K562 (cell line): ENCODE results near the gene MPG. TPM values are rescaled to one million over a fixed set of nuclear protein-coding genes. Genes with fewer than 3 reads are reported as not detected.

Experiments
- ATAC-seq: fragments of 200-7000 bp; cut with Tn5 transposase; 3 replicates; pipeline ENCODE4 v1.9.1; 2020; ENCODE audit warnings: moderate library complexity
- BruUV-seq: library from RNA; stranded (reverse); fragments of 400-500 nt; replicated peaks from 2 replicates; lab custom pipeline; 2021; lab: Mats Ljungman, UMichigan
- CTCF ChIA-PET: fragments of 300-600 bp; formaldehyde crosslinking; extraction: SDS; loops from one replicate; lab custom pipeline; 2021; ENCODE audit warnings: low intra/inter-chr PET ratio; lab: Yijun Ruan, JAX
- POLR2A ChIA-PET: fragments of 300-600, 350-650 bp; sonication (Branson Sonifier 250); formaldehyde crosslinking; extraction: SDS; loops from one replicate; lab custom pipeline; 2021; ENCODE audit warnings: antibody characterized with exemption, inconsistent platforms; lab: Yijun Ruan, JAX
- DNase-seq, 4 experiments: peaks; one replicate each; pipeline versions ENCODE4 v3.0.0 to v3.0.0-alpha.2; 2011 to 2018; ENCODE audit warnings: low spot score in 3 of 4, mixed read lengths in 3 of 4; ENCODE audit errors: extremely low read depth in 1 of 4
- FAIRE-seq: peaks from 2 replicates; lab custom pipeline; 2011; peaks lifted over from hg19 to GRCh38; lab: Jason Lieb, UNC
- H2AFZ ChIP-seq: 2 replicates; pipeline ENCODE4 v1.6.0; 2011; ENCODE audit warnings: low read depth, low read length, control low read depth, inconsistent platforms
- H3K27ac ChIP-seq: fragments of 200-600 bp; 3 replicates; pipeline ENCODE4 v1.8.0; 2011; ENCODE audit warnings: low read depth, mild to moderate bottlenecking, control low read depth, inconsistent platforms, low read length, moderate library complexity, mixed read lengths; ENCODE audit errors: extremely low read depth
- H3K27me3 ChIP-seq, 2 experiments: fragments of 300-600 bp in 1 of 2; 2 replicates in 1 of 2; 3 replicates in 1 of 2; pipeline versions ENCODE4 v1.6.0 to v1.8.0; 2011; ENCODE audit warnings: inconsistent platforms in 2 of 2, low read length in 2 of 2, mild to moderate bottlenecking in 1 of 2, mixed read lengths in 1 of 2, moderate library complexity in 1 of 2; ENCODE audit not compliant: control insufficient read depth in 2 of 2, insufficient read depth in 2 of 2
- H3K36me3 ChIP-seq: fragments of 300-600 bp; 3 replicates; pipeline ENCODE4 v1.8.0; 2011; ENCODE audit warnings: mild to moderate bottlenecking, low read length, inconsistent platforms; ENCODE audit not compliant: control insufficient read depth, insufficient read depth
- H3K4me1 ChIP-seq, 2 experiments: fragments of 200-600 bp in 1 of 2; replicated peaks in 1 of 2; 2 replicates in 1 of 2; 3 replicates in 1 of 2; pipeline versions ENCODE4 v1.5.1 to v1.8.0; 2011; ENCODE audit warnings: inconsistent platforms in 2 of 2, low read length in 2 of 2, mild to moderate bottlenecking in 1 of 2, mixed read lengths in 1 of 2, moderate library complexity in 1 of 2; ENCODE audit not compliant: control insufficient read depth in 2 of 2, insufficient read depth in 2 of 2
- H3K4me2 ChIP-seq: 2 replicates; pipeline ENCODE4 v1.6.1; 2011; ENCODE audit warnings: low read length, control low read depth, inconsistent platforms, mixed read lengths; ENCODE audit not compliant: insufficient read depth
- H3K4me3 ChIP-seq: fragments of 200-600 bp; sonication (generic), shearing (Covaris generic); 2 replicates; pipeline ENCODE4 v1.5.1; 2016; ENCODE audit warnings: control low read depth, inconsistent platforms
- H3K79me2 ChIP-seq: fragments of 200-600 bp; 3 replicates; pipeline ENCODE4 v1.8.0; 2011; ENCODE audit warnings: low read length, inconsistent platforms; ENCODE audit not compliant: control insufficient read depth, insufficient read depth
- H3K9ac ChIP-seq, 2 experiments: 2 replicates each; pipeline versions ENCODE4 v1.6.0 to v1.6.1; 2011; ENCODE audit warnings: low read depth in 2 of 2, low read length in 2 of 2, control low read depth in 1 of 2, inconsistent platforms in 1 of 2, mild to moderate bottlenecking in 1 of 2, mixed read lengths in 1 of 2; ENCODE audit not compliant: insufficient read depth in 1 of 2
- H3K9me1 ChIP-seq: one replicate; pipeline ENCODE4 v1.6.0; 2011; ENCODE audit warnings: inconsistent platforms, mild to moderate bottlenecking, low read length, moderate library complexity; ENCODE audit not compliant: control insufficient read depth, insufficient read depth
- H3K9me3 ChIP-seq: replicated peaks from 2 replicates; pipeline ENCODE4 v1.5.1; 2011; ENCODE audit warnings: low read depth, low read length, inconsistent platforms; ENCODE audit not compliant: control insufficient read depth, insufficient read depth
- H4K20me1 ChIP-seq: replicated peaks from 2 replicates; pipeline ENCODE4 v1.6.1; 2011; ENCODE audit warnings: low read length, inconsistent platforms, mixed read lengths; ENCODE audit not compliant: control insufficient read depth, insufficient read depth
- CREB1 ChIP-seq, 2 experiments: sonication (generic) in 1 of 2; formaldehyde crosslinking in 1 of 2; IDR thresholded peaks; 2 replicates each; pipeline versions ENCODE4 v1.6.1 to v1.8.0; 2012 to 2022; ENCODE audit warnings: inconsistent platforms in 1 of 2, mild to moderate bottlenecking in 1 of 2, missing genetic modification reagents in 1 of 2, moderate library complexity in 1 of 2
- E2F3 ChIP-seq: fragments of 250-450 bp; sonication (Bioruptor Pico); IDR thresholded peaks from 2 replicates; pipeline ENCODE4 v1.4.0; 2020; ENCODE audit warnings: mild to moderate bottlenecking
- GABPB1 ChIP-seq: sonication (generic); formaldehyde crosslinking; IDR thresholded peaks from 2 replicates; pipeline ENCODE4 v1.8.0; 2022; ENCODE audit warnings: mild to moderate bottlenecking, missing genetic modification reagents
- GTF2E2 ChIP-seq: fragments of 200-800 bp; sonication (Bioruptor generic); IDR thresholded peaks from 2 replicates; pipeline ENCODE4 v1.6.1; 2016; ENCODE audit warnings: missing genetic modification characterization, missing compliant biosample characterization
- HNRNPL ChIP-seq: fragments of 200-400 bp; formaldehyde crosslinking; IDR thresholded peaks from 2 replicates; pipeline ENCODE4 v1.6.1; 2017; ENCODE audit warnings: low read depth, mild to moderate bottlenecking, low read length
- KDM2B ChIP-seq: fragments of 250-450 bp; sonication (Bioruptor Pico); IDR thresholded peaks from 2 replicates; pipeline ENCODE4 v1.8.0; 2021; ENCODE audit warnings: mild to moderate bottlenecking, moderate library complexity
- LARP7 ChIP-seq: fragments of 450-650 bp; IDR thresholded peaks from 2 replicates; pipeline ENCODE4 v1.6.1; 2016
- MAFG ChIP-seq: fragments of 450-650 bp; conservative IDR thresholded peaks from 2 replicates; pipeline ENCODE4 v1.6.1; 2016; ENCODE audit warnings: missing genetic modification characterization, missing compliant biosample characterization
- MAZ ChIP-seq, 2 experiments: fragments of 450-650 bp in 1 of 2; sonication (generic) in 1 of 2; formaldehyde crosslinking; IDR thresholded peaks in 1 of 2; conservative IDR thresholded peaks in 1 of 2; 2 replicates each; pipeline versions ENCODE4 v1.4.0 to v1.5.0; 2020; ENCODE audit warnings: mild to moderate bottlenecking in 1 of 2, missing genetic modification reagents in 1 of 2
- PHB ChIP-seq: fragments of 250-450 bp; sonication (Bioruptor Pico); IDR thresholded peaks from 2 replicates; pipeline ENCODE4 v1.5.0; 2021
- RBM17 ChIP-seq: fragments of 200-400 bp; formaldehyde crosslinking; IDR thresholded peaks from 2 replicates; pipeline ENCODE4 v1.6.1; 2017; ENCODE audit warnings: low read depth, mild to moderate bottlenecking, low read length, borderline replicate concordance
- STAG1 ChIP-seq: sonication (generic); formaldehyde crosslinking; IDR thresholded peaks from 2 replicates; pipeline ENCODE4 v1.5.0; 2020; ENCODE audit warnings: missing genetic modification reagents, borderline replicate concordance
- TBL1XR1 ChIP-seq, 2 experiments: IDR thresholded peaks; 2 replicates each; pipeline ENCODE4 v1.6.1; 2012; ENCODE audit warnings: improper control_type of control experiment in 2 of 2, low read length in 2 of 2, mild to moderate bottlenecking in 1 of 2
- VEZF1 ChIP-seq: fragments of 200-800 bp; sonication (Bioruptor generic); IDR thresholded peaks from 2 replicates; pipeline ENCODE4 v1.6.1; 2017; ENCODE audit warnings: missing genetic modification characterization, missing compliant biosample characterization
- ZNF79 ChIP-seq: fragments of 250-450 bp; sonication (Bioruptor Pico); IDR thresholded peaks from 2 replicates; pipeline ENCODE4 v1.4.0; 2020; ENCODE audit warnings: low read depth, mild to moderate bottlenecking, moderate library complexity
- WGBS: fragments of 100-300 bp; shearing (Covaris generic); methylation state at CpG from one replicate; pipeline ENCODE4 v1.1.6; 2016; ENCODE audit warnings: low coverage, mixed read lengths; ENCODE audit not compliant: insufficient coverage; ENCODE audit errors: missing lambda C conversion rate; 5-methylcytosine and 5-hydroxymethylcytosine counted together
- in situ Hi-C: fragments of 300-500 bp; cut with MboI; formaldehyde crosslinking; loops from 4 replicates; pipeline ENCODE4 v1.15.0; 2018; ENCODE audit warnings: inconsistent platforms, mixed read lengths
- intact Hi-C: fragments of 100-400 bp; cut with micrococcal nuclease; formaldehyde crosslinking; loops from 2 replicates; pipeline ENCODE4 v1.14.2; 2022
- polyA plus RNA-seq, 8 experiments: library from polyadenylated mRNA; depleted of rRNA in 4 of 8; stranded (reverse) in 5 of 8; unstranded in 3 of 8; fragments of >200 nt; fragmentation: Nextera tagmentation in 2 of 8; fragmentation: Illumina TruSeq in 1 of 8; extraction: Ambion mirVana in 2 of 8; extraction: Trizol in 1 of 8; gene quantifications; 2 replicates each; pipeline versions ENCODE4 v1.2.1 to v1.2.3, GENCODE V29; 2011 to 2014; ENCODE audit warnings: inconsistent platforms in 1 of 8, missing spikeins in 1 of 8
- total RNA-seq, 7 experiments: library from RNA; depleted of rRNA in 6 of 7; stranded (reverse); fragments of >200 nt in 6 of 7; fragmentation: Illumina TruSeq in 2 of 7; extraction: Trizol in 2 of 7; gene quantifications; 2 replicates each; pipeline versions ENCODE4 v1.2.1 to v1.2.3, GENCODE V29; 2011 to 2021; ENCODE audit warnings: low replicate concordance in 1 of 7
- TF ChIP-seq, protein P1 (sequence below), 2 experiments: fragments of 450-650 bp in 1 of 2; sonication (generic) in 1 of 2; formaldehyde crosslinking in 1 of 2; IDR thresholded peaks in 1 of 2; conservative IDR thresholded peaks in 1 of 2; 2 replicates each; pipeline versions ENCODE4 v1.6.1 to v1.8.1; 2016 to 2023; ENCODE audit warnings: mild to moderate bottlenecking in 2 of 2, moderate library complexity in 2 of 2, inconsistent platforms in 1 of 2, missing genetic modification reagents in 1 of 2

MPG gene
- total and polyA plus RNA-seq, 9 of the 15 experiments (the other 6 are each of a cell fraction or from before 2014, with no cell fraction given): 0.42 to 226 (median 36.2) TPM

DNA sequence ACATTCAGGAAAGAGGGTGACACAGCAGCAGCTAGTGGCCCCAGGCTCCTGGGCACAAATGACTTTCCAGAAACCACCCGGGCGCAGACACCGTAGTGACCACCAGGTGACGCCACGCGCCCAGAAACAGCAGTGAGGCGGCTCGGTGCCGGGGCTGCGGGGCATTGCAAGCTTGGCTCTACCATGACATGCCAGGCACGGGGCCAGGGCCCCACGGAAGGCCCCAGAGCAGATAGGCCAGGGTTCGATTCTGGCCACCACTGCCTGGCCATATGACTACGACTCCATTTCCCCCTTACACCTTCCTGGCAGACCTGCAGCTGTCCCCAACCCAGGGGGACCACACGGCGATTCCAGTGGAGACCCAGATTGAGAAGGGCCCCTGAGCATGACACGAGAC is 12.3 kb upstream of the MPG start:
- intact Hi-C loops (loop anchor here (1.0 kb wide), 1 partner anchor 32 kb away; no protein-coding TSS in a partner anchor), in situ Hi-C loops (no loop called here)
- no peak overlapping the region for H3K4me3 ChIP-seq
- H3K79me2 ChIP-seq: no peaks in the 10 kb centered on the region
- peak overlapping the region in 1 of 2 experiments; percentile 77; a peak in 2 of 4 replicates for H3K9ac ChIP-seq
- no peak overlapping the region for H3K27ac ChIP-seq
- CTCF ChIA-PET: interaction anchor here (0.6 to 7.3 kb wide), 6 partner anchors 25 to 297 kb away, joined by 3 to 125 read pairs (median 6); partner anchors contain the start of gene HBQ1
- H3K4me2 ChIP-seq: peak overlapping the region; percentile 36; the same call in 1 of the 2 replicates
- DNase-seq: peak; percentile 76 to 89 (median 80)
- peak; percentile 94 for ATAC-seq
- H3K36me3 ChIP-seq: no peaks in the 10 kb centered on the region; the same call in 2 of the 3 replicates
- peaks cover 4% of the 10 kb centered on the region for H4K20me1 ChIP-seq
- no peaks in the 10 kb centered on the region for H3K9me3 ChIP-seq
- peak; percentile 77 for FAIRE-seq
- no TSS peak for BruUV-seq
- H3K9me1 ChIP-seq: no peaks in the 10 kb centered on the region
- no peak overlapping the region for H2AFZ ChIP-seq
- peaks cover 0 to 53% of the 10 kb centered on the region in 2 experiments; a peak in 3 of 5 replicates for H3K4me1 ChIP-seq
- POLR2A ChIA-PET: interaction anchor here (0.6 to 1.7 kb wide), 10 partner anchors 8 to 539 kb away, joined by 3 to 8 read pairs (median 4); partner anchors contain the start of genes HBQ1 and POLR3K
- H3K27me3 ChIP-seq: no peaks in the 10 kb centered on the region
- WGBS: 6% methylated on average over 17 of the region's 17 CpGs
- TF ChIP-seq, protein P1, sequence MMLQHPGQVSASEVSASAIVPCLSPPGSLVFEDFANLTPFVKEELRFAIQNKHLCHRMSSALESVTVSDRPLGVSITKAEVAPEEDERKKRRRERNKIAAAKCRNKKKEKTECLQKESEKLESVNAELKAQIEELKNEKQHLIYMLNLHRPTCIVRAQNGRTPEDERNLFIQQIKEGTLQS (IDR thresholded peaks at IDR 0.05): no peak
- TF ChIP-seq, protein P1 (CRISPR knock-in tag; conservative IDR thresholded peaks at IDR 0.05): no peak
- TF ChIP-seq HNRNPL: peak; percentile 88; the same call in 1 of the 2 replicates
- TF ChIP-seq CREB1 (IDR thresholded peaks at IDR 0.05): no peak
- TF ChIP-seq CREB1 (CRISPR knock-in tag; IDR thresholded peaks at IDR 0.05): peak; percentile 46; the same call in 1 of the 2 replicates
- TF ChIP-seq PHB: no peak
- TF ChIP-seq MAZ (CRISPR knock-in tag; conservative IDR thresholded peaks at IDR 0.05 in 1 of 2, IDR thresholded peaks at IDR 0.05 in 1 of 2): peak; percentile 47 to 71; a peak in 3 of 4 replicates
- TF ChIP-seq E2F3 (CRISPR knock-in tag): no peak
- no peak for TF ChIP-seq GTF2E2 (tag)
- peak; percentile 60; the same call in 1 of the 2 replicates for TF ChIP-seq GABPB1
- no peak for TF ChIP-seq RBM17
- TF ChIP-seq KDM2B: peak; percentile 71; the same call in 1 of the 2 replicates
- no peak for TF ChIP-seq TBL1XR1 (IDR thresholded peaks at IDR 0.05; ENCODE audit: low read length in 2 of 2)
- TF ChIP-seq LARP7: no peak
- 0 out of 2 replicates have a peak, but pooled peaks have one; percentile 6 for TF ChIP-seq MAFG (tag)
- TF ChIP-seq STAG1 (CRISPR knock-in tag): peak; percentile 97
- no peak for TF ChIP-seq ZNF79 (CRISPR knock-in tag)
- TF ChIP-seq VEZF1 (CRISPR knock-in tag): peak; percentile 12; the same call in 1 of the 2 replicates
